Fibroblast of the aortic adventitia (primary cell): ENCODE results near the gene DCD. TPM values are rescaled to one million over a fixed set of nuclear protein-coding genes. Genes with fewer than 3 reads are reported as not detected.

Experiments used
- DNase-seq: peaks from one replicate; pipeline ENCODE4 v3.0.0-alpha.2; 2010; ENCODE audit warnings: low read depth
- H3K4me3 ChIP-seq: 2 replicates; pipeline ENCODE4 v1.5.1; 2011; ENCODE audit warnings: low read depth, mild to moderate bottlenecking, control low read depth, low read length, moderate library complexity
- total RNA-seq: library from RNA; depleted of rRNA; stranded (reverse); fragments of >200 nt; gene quantifications from 2 replicates; pipeline ENCODE4 v1.2.3, GENCODE V29; 2012; ENCODE audit warnings: low replicate concordance
- TF ChIP-seq, protein P1 (sequence below): IDR thresholded peaks from 2 replicates; pipeline ENCODE4 v1.5.1; 2011; ENCODE audit warnings: mild to moderate bottlenecking, low read length, control low read depth, inconsistent platforms; ENCODE audit not compliant: insufficient read depth

The DCD gene, protein sequence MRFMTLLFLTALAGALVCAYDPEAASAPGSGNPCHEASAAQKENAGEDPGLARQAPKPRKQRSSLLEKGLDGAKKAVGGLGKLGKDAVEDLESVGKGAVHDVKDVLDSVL
- not detected in 2 replicates for total RNA-seq

DNA sequence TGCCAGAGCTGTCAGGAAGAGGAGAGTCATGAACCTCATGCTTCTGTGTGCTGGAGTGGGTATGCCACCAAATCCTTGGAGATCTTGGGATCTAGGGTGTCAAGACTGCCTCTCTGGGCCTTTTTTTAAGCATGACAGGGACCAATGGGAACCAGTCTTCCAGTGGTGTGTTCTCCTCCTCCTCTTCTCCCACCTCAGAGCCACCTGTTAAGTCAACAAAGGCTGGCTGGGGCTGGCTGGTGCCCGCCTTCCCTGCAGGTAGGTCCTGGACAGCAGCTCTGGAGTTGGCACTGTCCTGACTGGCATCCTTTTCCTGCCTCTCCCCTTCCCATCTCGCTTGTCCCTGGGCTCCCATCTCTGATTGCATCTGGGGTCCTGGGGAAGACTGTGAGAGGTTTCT lies at the start of gene DCD:
DCD (minus strand) TSS at position 101 of the 400 bp plus-strand sequence; CDS start at position 39, 62 bp downstream.
- TF ChIP-seq, protein P1, sequence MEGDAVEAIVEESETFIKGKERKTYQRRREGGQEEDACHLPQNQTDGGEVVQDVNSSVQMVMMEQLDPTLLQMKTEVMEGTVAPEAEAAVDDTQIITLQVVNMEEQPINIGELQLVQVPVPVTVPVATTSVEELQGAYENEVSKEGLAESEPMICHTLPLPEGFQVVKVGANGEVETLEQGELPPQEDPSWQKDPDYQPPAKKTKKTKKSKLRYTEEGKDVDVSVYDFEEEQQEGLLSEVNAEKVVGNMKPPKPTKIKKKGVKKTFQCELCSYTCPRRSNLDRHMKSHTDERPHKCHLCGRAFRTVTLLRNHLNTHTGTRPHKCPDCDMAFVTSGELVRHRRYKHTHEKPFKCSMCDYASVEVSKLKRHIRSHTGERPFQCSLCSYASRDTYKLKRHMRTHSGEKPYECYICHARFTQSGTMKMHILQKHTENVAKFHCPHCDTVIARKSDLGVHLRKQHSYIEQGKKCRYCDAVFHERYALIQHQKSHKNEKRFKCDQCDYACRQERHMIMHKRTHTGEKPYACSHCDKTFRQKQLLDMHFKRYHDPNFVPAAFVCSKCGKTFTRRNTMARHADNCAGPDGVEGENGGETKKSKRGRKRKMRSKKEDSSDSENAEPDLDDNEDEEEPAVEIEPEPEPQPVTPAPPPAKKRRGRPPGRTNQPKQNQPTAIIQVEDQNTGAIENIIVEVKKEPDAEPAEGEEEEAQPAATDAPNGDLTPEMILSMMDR: no peak
- no peak within 1 kb of the TSS for H3K4me3 ChIP-seq
- DNase-seq: no peak

DNA sequence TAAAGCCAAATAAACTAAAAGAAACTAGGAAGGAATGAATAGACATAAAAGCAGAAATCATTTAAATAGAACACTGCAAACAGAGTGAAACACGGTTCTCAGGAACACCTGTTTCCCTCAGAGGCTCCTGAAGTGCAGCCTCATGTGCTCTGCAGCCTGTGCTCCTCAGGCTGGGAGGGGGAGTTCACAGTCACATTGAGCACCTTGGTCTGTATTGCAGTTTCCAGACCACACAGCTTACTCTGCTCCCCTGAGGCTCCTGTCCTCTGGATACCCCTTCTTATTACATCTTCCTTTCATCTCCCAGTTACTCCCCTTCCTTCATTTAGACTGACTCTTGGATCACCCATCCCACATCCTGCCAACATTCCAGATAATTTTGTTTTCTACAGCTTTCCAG lies 49.7 kb upstream of the DCD start:
- DNase-seq: no peak
- H3K4me3 ChIP-seq: no peak overlapping the region
- TF ChIP-seq, protein P1: no peak

DNA sequence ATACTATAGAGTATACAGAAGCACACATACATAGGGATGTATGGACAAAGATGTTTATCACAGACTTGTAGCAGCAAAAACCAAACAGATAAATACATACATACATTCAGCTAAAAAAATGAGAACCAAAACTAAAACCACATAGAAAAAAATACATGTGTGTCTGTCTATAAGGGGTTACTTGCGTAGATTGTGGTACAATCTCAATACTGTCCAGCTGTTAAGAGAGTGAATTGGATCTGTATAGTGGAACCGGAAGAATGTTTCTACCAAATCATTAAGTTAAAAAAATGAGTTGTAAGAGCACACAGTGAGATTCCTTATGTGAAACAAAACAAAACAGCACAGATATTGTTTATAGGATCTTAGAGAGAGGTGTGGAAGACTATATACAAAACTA lies 44.2 kb upstream of the DCD start:
- TF ChIP-seq, protein P1: no peak
- no peak for DNase-seq

GRCh38 chr12:54689984-54690383 lies 41.8 kb upstream of the DCD start:
- no peak overlapping the region for H3K4me3 ChIP-seq
- no peak for DNase-seq
- TF ChIP-seq, protein P1: no peak

More for the DNA sequence above, 44.2 kb upstream of the DCD start:
- H3K4me3 ChIP-seq: no peak overlapping the region

GRCh38 chr12:54689034-54689372 lies 40.8 kb upstream of the DCD start:
- TF ChIP-seq, protein P1: no peak
- no peak for DNase-seq
- no peak overlapping the region for H3K4me3 ChIP-seq

DNA sequence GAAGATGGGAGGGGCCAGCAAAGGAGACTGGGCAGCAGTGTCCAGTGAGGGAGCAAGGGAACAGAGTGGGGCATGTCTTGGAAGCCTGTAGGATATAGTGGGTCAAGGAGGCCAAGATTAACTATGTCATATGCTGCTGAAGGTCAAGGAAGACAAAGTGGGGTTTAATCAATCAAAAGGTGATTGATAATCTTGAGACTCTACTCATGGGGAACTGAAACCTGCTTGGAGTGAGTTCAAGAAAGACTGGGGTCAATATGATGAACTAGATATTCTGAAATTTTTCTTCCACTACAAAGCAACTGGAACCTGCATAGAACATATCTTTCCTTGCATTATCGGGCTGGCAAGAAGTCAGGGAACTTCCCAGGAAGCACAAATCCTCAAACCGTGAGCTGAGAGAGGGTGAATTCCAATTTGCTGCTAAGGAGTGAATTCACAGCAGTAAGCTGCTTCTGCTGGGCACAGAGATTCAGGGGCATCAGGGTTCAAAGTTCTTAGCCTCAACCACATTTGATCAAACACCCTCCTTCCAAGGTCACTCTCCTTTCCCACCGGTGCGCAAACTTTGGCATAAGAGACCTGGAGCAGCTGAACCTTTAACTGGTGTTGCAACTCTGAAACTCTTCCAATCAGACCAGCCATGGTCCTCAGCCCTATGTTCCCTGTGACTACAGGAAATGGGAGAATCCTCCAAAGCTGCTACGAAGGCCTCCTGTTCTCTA lies 40.3 kb upstream of the DCD start:
- H3K4me3 ChIP-seq: no peak overlapping the region
- TF ChIP-seq, protein P1: no peak
- no peak for DNase-seq
